ENCODE data around the gene RTP3.

Gene RTP3

DNA sequence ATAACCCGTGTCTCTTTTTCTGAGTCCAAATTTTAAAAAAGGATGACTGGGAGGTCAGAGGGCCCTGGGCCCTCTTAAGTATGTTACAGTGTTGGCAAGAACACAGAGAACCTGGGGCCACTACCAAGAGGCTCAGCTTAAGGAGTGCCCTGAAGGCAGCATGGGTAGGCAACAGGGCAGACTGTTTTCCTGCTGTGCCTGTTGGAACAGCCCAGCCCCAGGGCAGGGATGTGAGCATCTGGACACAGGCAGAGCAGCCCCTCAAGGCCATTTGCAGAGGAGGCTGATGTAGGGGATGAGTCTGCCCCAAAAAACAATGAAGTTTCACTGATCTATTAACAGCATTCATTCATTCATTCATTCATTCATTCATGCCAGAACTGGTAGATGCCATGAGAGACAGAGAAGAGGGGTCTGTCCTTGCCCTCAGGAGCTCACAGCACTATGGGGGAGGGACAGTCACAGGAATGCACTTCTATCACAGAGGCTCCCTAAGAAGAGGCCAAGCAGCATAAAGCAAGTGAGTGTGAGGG is 30.8 kb upstream of the RTP3 start:
- no peak overlapping the region for H2AFZ ChIP-seq (ENCODE audit: low read depth)
- no peak overlapping the region for H3K4me3 ChIP-seq (IDR thresholded peaks at IDR 0.05; ENCODE audit: insufficient read depth, low read depth, low read length)
- H3K4me1 ChIP-seq (ENCODE audit: low read depth, poor library complexity, severe bottlenecking): no peaks in the 10 kb centered on the region
- no peaks in the 10 kb centered on the region for H3K27me3 ChIP-seq (ENCODE audit: insufficient read depth, low read depth)
- H3K79me2 ChIP-seq (ENCODE audit: insufficient read depth, low read depth): no peaks in the 10 kb centered on the region
- H3K36me3 ChIP-seq (ENCODE audit: insufficient read depth): no peaks in the 10 kb centered on the region
- TF ChIP-seq, protein P1, sequence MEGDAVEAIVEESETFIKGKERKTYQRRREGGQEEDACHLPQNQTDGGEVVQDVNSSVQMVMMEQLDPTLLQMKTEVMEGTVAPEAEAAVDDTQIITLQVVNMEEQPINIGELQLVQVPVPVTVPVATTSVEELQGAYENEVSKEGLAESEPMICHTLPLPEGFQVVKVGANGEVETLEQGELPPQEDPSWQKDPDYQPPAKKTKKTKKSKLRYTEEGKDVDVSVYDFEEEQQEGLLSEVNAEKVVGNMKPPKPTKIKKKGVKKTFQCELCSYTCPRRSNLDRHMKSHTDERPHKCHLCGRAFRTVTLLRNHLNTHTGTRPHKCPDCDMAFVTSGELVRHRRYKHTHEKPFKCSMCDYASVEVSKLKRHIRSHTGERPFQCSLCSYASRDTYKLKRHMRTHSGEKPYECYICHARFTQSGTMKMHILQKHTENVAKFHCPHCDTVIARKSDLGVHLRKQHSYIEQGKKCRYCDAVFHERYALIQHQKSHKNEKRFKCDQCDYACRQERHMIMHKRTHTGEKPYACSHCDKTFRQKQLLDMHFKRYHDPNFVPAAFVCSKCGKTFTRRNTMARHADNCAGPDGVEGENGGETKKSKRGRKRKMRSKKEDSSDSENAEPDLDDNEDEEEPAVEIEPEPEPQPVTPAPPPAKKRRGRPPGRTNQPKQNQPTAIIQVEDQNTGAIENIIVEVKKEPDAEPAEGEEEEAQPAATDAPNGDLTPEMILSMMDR (conservative IDR thresholded peaks at IDR 0.05; ENCODE audit: low read depth, low read length): no peak
- no peak overlapping the region for H3K4me2 ChIP-seq
- no peak overlapping the region for H3K27ac ChIP-seq
- H4K20me1 ChIP-seq (ENCODE audit: insufficient read depth): no peaks in the 10 kb centered on the region
- H3K9ac ChIP-seq: no peak overlapping the region

- H3K9ac ChIP-seq: no peak overlapping the region
- TF ChIP-seq, protein P1 (conservative IDR thresholded peaks at IDR 0.05; ENCODE audit: low read depth, low read length): no peak
- H3K79me2 ChIP-seq (ENCODE audit: insufficient read depth, low read depth): no peaks in the 10 kb centered on the region
- no peaks in the 10 kb centered on the region for H3K4me1 ChIP-seq (ENCODE audit: low read depth, poor library complexity, severe bottlenecking)
- H3K4me3 ChIP-seq (IDR thresholded peaks at IDR 0.05; ENCODE audit: insufficient read depth, low read depth, low read length): no peak overlapping the region
- H3K4me2 ChIP-seq: no peak overlapping the region
- H3K36me3 ChIP-seq (ENCODE audit: insufficient read depth): no peaks in the 10 kb centered on the region
- no peak overlapping the region for H2AFZ ChIP-seq (ENCODE audit: low read depth)
- H3K27ac ChIP-seq: no peak overlapping the region
- H4K20me1 ChIP-seq (ENCODE audit: insufficient read depth): no peaks in the 10 kb centered on the region
- no peaks in the 10 kb centered on the region for H3K27me3 ChIP-seq (ENCODE audit: insufficient read depth, low read depth)
Observed at GRCh38 chr3:46467562-46467961, 30.2 kb upstream of the RTP3 start.

DNA sequence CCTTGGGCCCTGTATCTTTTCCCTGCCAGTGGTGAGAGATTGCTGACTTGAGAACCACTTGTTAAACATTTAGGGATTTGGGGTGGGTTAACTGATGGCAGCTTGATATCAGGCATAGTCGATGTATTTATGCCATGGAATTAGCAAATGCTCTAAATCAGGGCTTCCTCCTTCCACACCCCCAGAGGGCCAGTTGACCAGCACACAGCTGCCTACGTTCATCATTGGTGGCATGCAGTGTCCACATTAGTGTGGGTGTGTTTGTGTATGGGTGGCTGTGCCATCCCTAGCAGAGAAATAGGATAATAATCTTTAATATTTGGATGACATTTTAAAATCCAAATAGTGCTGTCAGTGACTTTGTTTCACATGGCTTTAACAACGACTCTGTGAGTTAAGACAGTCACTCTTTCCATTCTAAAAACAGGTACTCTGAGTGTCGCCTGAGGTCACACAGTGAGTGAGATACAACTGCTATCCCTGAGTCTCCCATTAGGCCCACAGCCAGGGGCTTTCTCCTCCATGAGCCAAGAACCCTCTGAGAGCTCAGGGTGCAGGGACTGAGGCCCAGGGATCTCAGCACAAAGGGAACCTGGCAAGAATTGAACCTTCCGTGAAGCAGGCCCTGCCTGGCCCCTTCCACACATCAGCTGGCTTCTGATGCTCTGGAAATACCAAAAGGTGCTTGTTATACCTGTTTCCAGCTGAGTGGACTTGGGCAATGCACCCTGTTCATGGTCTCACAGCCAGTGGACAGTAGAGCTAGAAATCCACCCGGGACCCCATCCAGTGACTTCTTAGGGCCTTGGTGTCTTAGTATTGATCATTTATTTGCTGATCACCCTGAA is 28.8 kb upstream of the RTP3 start:
- Histone ChIP-seq H3K27ac (no peak overlapping the region), H3K9ac (no peak overlapping the region), H3K36me3 (ENCODE audit: insufficient read depth) (no peaks in the 10 kb centered on the region), H3K27me3 (ENCODE audit: insufficient read depth, low read depth) (no peaks in the 10 kb centered on the region), H3K4me1 (ENCODE audit: low read depth, poor library complexity, severe bottlenecking) (no peaks in the 10 kb centered on the region), H4K20me1 (ENCODE audit: insufficient read depth) (no peaks in the 10 kb centered on the region), H3K4me2 (no peak overlapping the region), H2AFZ (ENCODE audit: low read depth) (no peak overlapping the region), H3K79me2 (ENCODE audit: insufficient read depth, low read depth) (no peaks in the 10 kb centered on the region), H3K4me3 (IDR thresholded peaks at IDR 0.05; ENCODE audit: insufficient read depth, low read depth, low read length) (no peak overlapping the region)
- TF ChIP-seq, protein P1 (conservative IDR thresholded peaks at IDR 0.05; ENCODE audit: low read depth, low read length): no peak

DNA sequence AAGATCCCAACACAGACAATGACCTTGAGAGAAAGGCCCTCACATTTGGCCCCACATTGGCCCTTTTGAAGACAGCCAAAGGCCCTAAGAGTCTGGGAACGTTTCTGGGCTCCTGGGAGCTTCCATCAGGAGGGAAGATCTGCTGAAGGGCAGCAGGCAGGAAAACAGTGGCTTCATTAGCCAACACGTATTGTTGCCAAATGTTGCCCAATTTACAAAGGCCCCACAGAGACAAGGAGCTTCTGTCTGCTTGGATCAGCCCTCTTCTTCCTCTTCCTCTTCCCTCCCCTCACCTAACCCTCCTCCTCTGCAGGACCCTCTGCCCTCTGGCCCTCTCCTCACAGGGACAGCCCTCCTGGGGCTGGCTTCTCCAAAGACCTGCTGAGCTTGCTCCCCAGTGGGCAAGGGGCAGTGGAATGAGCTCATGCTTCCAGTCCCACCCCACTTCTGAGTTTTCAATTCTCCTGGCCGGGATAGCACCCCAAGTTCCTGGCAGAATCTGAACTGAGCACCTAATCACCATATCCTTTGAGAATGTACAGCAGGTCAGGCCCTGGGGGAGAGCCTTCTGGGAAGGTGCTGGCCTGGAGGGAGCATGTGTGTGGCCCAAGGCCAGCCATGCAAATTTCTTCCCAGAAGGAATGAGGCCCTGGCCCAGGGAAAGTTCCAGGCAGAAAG is 28.0 kb upstream of the RTP3 start:
- no peaks in the 10 kb centered on the region for H3K27me3 ChIP-seq (ENCODE audit: insufficient read depth, low read depth)
- H3K79me2 ChIP-seq (ENCODE audit: insufficient read depth, low read depth): no peaks in the 10 kb centered on the region
- H3K27ac ChIP-seq: no peak overlapping the region
- no peak overlapping the region for H3K4me3 ChIP-seq (IDR thresholded peaks at IDR 0.05; ENCODE audit: insufficient read depth, low read depth, low read length)
- TF ChIP-seq, protein P1 (conservative IDR thresholded peaks at IDR 0.05; ENCODE audit: low read depth, low read length): no peak
- H3K36me3 ChIP-seq (ENCODE audit: insufficient read depth): no peaks in the 10 kb centered on the region
- no peak overlapping the region for H3K9ac ChIP-seq
- H2AFZ ChIP-seq (ENCODE audit: low read depth): no peak overlapping the region
- H3K4me2 ChIP-seq: no peak overlapping the region
- no peaks in the 10 kb centered on the region for H4K20me1 ChIP-seq (ENCODE audit: insufficient read depth)
- no peaks in the 10 kb centered on the region for H3K4me1 ChIP-seq (ENCODE audit: low read depth, poor library complexity, severe bottlenecking)

Data from KMS-11 (cell line).